Activated T-helper 1 cell treated with anti-CD3 and anti-CD28 coated beads, Interleukin-12 subunit alpha, Interleukin-12 subunit beta, Interleukin-2, Interleukin-4 antibody, amounts not matched to agents 30 ng/mL and 10 ng/mL and 1 ng/mL, durations not matched to agents 14 hours and 24 hours and 36 hours (primary cell): Measurements from ENCODE around the gene CLTC. TPM values are rescaled to one million over a fixed set of nuclear protein-coding genes. Genes with fewer than 3 reads are reported as not detected.
A peak's percentile ranks its signal among the peaks of the same experiment; 100 is the strongest.

Experiments
- DNase-seq: peaks from one replicate; pipeline ENCODE4 v3.0.0; 2021; ENCODE audit warnings: low spot score
- H3K27ac Mint-ChIP-seq: one replicate; pipeline ENCODE4 v1.8.0; 2021; ENCODE audit warnings: mild to moderate bottlenecking, mixed read lengths
- H3K27me3 Mint-ChIP-seq: one replicate; pipeline ENCODE4 v1.8.0; 2022; ENCODE audit warnings: mild to moderate bottlenecking, moderate library complexity, mixed read lengths; ENCODE audit not compliant: insufficient read depth
- H3K36me3 Mint-ChIP-seq: one replicate; pipeline ENCODE4 v1.8.0; 2021; ENCODE audit warnings: low read depth, mixed read lengths
- H3K4me1 Mint-ChIP-seq: one replicate; pipeline ENCODE4 v1.8.0; 2021; ENCODE audit warnings: low read depth, mixed read lengths
- H3K4me3 Mint-ChIP-seq: one replicate; pipeline ENCODE4 v1.8.0; 2021; ENCODE audit warnings: mild to moderate bottlenecking, moderate library complexity, mixed read lengths
- H3K9me3 Mint-ChIP-seq: one replicate; pipeline ENCODE4 v1.8.0; 2021; ENCODE audit warnings: mixed read lengths
- intact Hi-C: fragments of 100-400 bp; cut with micrococcal nuclease; formaldehyde crosslinking; loops from one replicate; pipeline ENCODE4 v1.15.1; 2024
- total RNA-seq: library from RNA; stranded (reverse); gene quantifications from 2 replicates; pipeline ENCODE4 v1.2.3, GENCODE V29; 2022

The CLTC gene
- total RNA-seq, 1 donor from 2014 or later, result 176 TPM

DNA sequence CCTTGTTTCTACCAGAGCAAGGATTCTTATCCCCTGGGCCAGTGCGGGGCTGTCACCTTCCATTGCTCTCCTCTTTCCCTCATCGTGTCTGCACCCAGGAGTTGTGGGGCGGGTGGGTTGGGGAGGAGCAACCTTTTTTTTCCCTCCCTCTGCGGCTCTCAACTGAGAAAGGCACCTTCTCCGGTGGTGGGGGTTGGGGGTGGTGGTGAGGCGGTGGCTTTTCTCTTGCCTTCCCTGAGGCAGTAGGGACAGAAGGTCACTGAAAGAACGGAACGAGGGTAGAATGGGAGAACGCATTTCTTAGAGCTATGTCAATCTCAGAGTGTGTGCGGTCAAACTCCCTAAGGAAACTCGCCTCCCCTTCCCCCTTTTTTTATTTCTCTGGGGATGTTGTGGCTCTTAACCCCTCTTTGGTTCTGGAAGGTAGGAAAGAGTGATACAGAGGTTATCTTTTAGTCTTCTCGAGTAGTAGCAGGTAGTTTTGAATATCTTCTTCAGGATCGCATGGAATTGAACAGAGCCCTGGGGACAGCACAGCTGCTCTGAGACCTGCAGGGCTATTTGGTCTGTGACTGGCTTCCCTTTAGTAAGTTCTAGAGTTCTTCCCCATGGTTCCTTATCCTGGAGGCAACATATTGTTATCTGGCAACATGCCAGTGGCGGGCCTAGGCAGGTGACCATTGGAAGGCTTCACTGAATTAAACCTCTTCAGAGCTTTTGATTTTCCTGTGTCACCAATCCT is 994 bp downstream of the CLTC start:
- DNase-seq, result peak; percentile 25
- H3K4me1 Mint-ChIP-seq, result peaks cover 63% of the 10 kb centered on the region
- peak overlapping the region; percentile 100 for H3K27ac Mint-ChIP-seq
- H3K36me3 Mint-ChIP-seq, result peaks cover 14% of the 10 kb centered on the region
- H3K27me3 Mint-ChIP-seq, result no peaks in the 10 kb centered on the region
- intact Hi-C loops, result loop anchor here (2.0 kb wide), 1 partner anchor 14 kb away; no protein-coding TSS in a partner anchor
- no peaks in the 10 kb centered on the region for H3K9me3 Mint-ChIP-seq
- peak overlapping the region; percentile 97 for H3K4me3 Mint-ChIP-seq

DNA sequence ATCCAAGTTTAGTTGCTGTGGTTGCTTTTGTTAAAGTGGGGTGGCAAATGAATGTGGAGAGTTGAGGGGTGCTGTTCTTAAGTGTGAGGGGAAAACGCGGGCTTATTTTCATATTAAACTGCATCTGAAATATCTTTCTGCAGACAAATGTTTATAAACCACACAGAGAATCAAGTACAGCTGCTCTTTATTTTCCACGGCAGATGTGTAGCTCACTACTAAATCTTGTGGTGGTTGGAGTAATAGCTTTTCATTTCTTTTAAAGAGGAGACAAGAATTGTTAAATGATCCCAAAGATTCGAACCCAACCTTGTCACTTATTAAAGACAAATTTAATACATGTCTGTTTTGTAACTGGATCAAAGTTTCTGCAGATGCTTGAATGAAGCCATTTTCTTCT is 2.1 kb downstream of the CLTC start:
- Mint-ChIP-seq H3K9me3 (no peaks in the 10 kb centered on the region), H3K27ac (peak overlapping the region; percentile 13), H3K4me1 (peaks cover 70% of the 10 kb centered on the region), H3K4me3 (peak overlapping the region; percentile 97), H3K27me3 (no peaks in the 10 kb centered on the region), H3K36me3 (peaks cover 14% of the 10 kb centered on the region)
- intact Hi-C loops, result loop anchor here (2.0 kb wide), 1 partner anchor 13 kb away; no protein-coding TSS in a partner anchor
- no peak for DNase-seq

DNA sequence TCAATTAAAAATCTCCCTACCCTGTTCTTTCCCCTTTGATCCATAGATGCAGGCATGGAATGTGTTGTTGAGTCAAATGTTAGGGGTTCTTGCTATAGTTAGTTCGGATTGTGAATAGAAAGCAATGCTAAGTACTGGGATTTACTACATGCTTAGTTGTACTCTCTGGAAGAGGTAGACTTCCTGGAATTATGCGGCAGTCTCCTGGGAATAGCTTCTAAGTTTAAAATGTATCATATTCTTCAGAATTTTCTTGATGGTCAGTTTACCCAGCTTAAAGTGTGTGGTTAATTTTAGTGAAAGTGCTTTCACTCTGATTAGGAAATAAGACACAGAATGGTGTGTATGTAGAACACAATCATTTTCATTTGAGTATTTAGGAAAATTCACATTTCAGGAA is 3.5 kb downstream of the CLTC start:
- peaks cover 18% of the 10 kb centered on the region for H3K36me3 Mint-ChIP-seq
- no peaks in the 10 kb centered on the region for H3K9me3 Mint-ChIP-seq
- DNase-seq, result no peak
- peak overlapping the region; percentile 46 for H3K4me3 Mint-ChIP-seq
- intact Hi-C loops, result no loop called here
- H3K27me3 Mint-ChIP-seq, result no peaks in the 10 kb centered on the region
- H3K4me1 Mint-ChIP-seq, result peaks cover 69% of the 10 kb centered on the region
- peak overlapping the region; percentile 10 for H3K27ac Mint-ChIP-seq

DNA sequence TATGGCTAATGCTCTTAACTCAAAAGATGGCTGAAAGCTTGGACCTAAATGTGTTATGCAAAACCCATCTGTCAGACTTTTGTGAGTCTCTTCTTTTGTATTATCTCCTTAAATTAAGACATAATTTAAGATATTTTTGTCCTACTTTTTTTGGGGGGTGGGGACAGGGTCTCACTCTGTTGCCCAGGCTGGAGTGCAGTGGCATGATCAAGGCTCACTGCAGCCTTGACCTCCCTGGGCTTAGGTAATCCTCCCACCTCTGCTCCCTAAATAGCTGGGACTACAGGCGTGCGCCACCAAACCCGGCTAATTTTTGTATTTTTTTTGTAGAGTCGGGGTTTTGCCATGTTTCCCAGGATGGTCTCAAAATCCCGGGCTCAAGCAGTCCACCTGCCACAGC is 7.1 kb downstream of the CLTC start:
- no peak for DNase-seq
- Mint-ChIP-seq H3K4me3 (no peak overlapping the region), H3K4me1 (peaks cover 66% of the 10 kb centered on the region), H3K27me3 (no peaks in the 10 kb centered on the region), H3K9me3 (no peaks in the 10 kb centered on the region), H3K36me3 (peaks cover 35% of the 10 kb centered on the region), H3K27ac (no peak overlapping the region)
- intact Hi-C loops, result loop anchor here (1.0 kb wide), 2 partner anchors 7 to 16 kb away; partner anchors contain the start of gene CLTC

DNA sequence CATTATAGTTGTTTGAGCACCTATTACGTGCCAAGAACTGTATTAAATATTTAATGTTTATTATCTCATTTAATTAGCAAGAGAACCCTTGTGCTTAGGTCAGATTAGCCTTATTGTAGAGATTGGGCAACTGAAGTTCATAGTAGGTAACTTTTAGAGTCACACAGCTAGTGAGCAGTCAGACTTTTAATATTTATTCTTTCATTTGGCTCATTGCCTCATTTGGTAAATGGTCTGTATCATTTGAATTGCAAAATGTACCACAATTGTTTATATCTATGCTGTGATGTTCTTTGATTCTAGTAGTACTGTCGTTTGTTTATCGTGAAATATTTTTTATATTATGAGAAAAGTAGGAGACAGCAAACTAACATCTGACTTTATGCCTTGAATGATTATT is 7.6 kb downstream of the CLTC start:
- Mint-ChIP-seq H3K4me3 (no peak overlapping the region), H3K27me3 (no peaks in the 10 kb centered on the region), H3K27ac (peak overlapping the region; percentile 75), H3K4me1 (peaks cover 62% of the 10 kb centered on the region), H3K36me3 (peaks cover 35% of the 10 kb centered on the region), H3K9me3 (no peaks in the 10 kb centered on the region)
- intact Hi-C loops, result loop anchor here (1.0 kb wide), 2 partner anchors 8 to 15 kb away; partner anchors contain the start of gene CLTC
- no peak for DNase-seq

DNA sequence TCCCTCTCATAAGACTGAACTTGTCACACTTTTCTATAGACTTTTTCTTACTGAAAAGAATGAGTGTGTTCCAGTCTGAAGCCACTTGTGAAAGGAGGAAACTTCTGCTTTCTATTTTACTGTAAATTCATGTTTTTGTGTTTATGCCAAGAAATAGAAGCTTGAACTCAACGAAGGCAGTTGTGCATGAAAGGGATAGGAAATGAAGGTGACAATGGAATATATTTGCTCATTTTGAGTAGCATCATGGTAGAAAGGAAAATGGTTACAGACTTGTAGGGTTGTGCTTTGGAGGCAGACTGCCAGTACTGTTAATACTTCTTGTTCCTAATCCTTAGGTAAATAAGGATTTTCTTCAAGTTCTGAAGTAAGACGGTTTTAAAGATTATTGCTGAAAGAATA is 8.1 kb downstream of the CLTC start:
- peak overlapping the region; percentile 75 for H3K27ac Mint-ChIP-seq
- peaks cover 37% of the 10 kb centered on the region for H3K36me3 Mint-ChIP-seq
- DNase-seq, result no peak
- intact Hi-C loops, result loop anchor here (1.0 kb wide), 2 partner anchors 8 to 15 kb away; partner anchors contain the start of gene CLTC
- H3K4me3 Mint-ChIP-seq, result no peak overlapping the region
- H3K4me1 Mint-ChIP-seq, result peaks cover 62% of the 10 kb centered on the region
- H3K27me3 Mint-ChIP-seq, result no peaks in the 10 kb centered on the region
- no peaks in the 10 kb centered on the region for H3K9me3 Mint-ChIP-seq

DNA sequence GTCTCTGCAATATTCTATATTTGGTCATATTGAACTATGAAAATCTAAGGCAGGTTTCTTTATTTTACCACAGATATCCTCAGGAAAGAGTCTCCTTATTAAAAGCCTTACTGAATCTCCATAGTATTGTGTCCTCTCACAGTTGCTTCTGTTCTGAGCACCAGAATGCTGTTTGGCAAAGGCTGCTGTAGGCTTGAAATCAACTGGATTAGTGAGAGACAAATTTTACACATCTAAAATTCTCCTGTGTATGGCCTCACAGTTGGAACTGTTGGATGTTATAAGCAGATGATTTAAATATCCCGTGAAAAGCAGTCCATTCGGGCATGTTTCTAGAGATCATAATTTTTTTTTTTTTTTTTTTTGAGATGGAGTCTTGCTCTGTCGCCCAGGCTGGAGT is 9.5 kb downstream of the CLTC start:
- H3K4me1 Mint-ChIP-seq, result peaks cover 60% of the 10 kb centered on the region
- intact Hi-C loops, result no loop called here
- H3K36me3 Mint-ChIP-seq, result peaks cover 29% of the 10 kb centered on the region

DNA sequence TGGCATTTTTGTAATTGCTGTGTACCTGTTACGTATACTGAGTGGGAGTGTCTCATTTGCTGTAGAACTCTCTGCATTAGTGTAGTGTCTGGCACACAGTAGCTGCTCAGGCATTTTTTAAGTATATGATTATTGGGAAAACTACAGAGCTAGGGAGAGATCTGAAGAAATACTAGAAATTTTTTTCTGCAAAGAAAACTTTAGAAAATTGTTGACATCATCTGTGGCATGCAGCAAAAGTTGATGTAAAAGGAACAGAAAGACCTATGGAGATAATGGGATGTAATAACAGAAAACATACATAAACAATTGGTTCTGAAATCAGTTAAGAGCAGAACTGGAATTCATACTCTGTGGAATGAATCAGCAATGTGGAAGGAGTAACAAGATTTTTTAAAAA is 11.6 kb downstream of the CLTC start:
- no peak overlapping the region for H3K4me3 Mint-ChIP-seq
- H3K4me1 Mint-ChIP-seq, result peaks cover 60% of the 10 kb centered on the region
- H3K9me3 Mint-ChIP-seq, result no peaks in the 10 kb centered on the region
- intact Hi-C loops, result no loop called here
- peaks cover 27% of the 10 kb centered on the region for H3K36me3 Mint-ChIP-seq
- DNase-seq, result no peak
- H3K27me3 Mint-ChIP-seq, result no peaks in the 10 kb centered on the region
- H3K27ac Mint-ChIP-seq, result no peak overlapping the region

More for the DNA sequence above, 9.5 kb downstream of the CLTC start:
- no peaks in the 10 kb centered on the region for H3K9me3 Mint-ChIP-seq
- H3K4me3 Mint-ChIP-seq, result no peak overlapping the region
- H3K27me3 Mint-ChIP-seq, result no peaks in the 10 kb centered on the region
- no peak for DNase-seq
- H3K27ac Mint-ChIP-seq, result no peak overlapping the region

DNA sequence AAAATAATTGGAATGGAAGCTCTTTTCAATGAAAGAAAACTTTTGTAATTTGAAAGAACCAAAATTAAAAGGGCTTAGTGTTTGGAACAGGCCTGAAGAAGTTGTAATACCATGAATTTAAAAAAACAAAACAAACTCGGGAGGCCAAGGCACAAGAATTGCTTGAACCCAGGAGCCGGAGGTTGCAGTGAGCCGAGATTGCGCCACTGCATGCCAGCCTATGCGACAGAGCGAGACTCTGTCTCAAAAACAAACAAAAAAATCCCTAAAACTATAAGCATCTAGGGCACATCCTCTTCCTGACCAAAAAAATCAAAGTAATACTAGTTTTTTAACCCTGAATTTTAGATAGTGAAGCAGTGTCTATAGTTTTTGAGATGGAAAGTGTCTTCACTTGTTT is 12.7 kb downstream of the CLTC start:
- peaks cover 28% of the 10 kb centered on the region for H3K36me3 Mint-ChIP-seq
- H3K4me3 Mint-ChIP-seq, result no peak overlapping the region
- no peaks in the 10 kb centered on the region for H3K27me3 Mint-ChIP-seq
- intact Hi-C loops, result no loop called here
- peaks cover 52% of the 10 kb centered on the region for H3K4me1 Mint-ChIP-seq
- peak overlapping the region; percentile 40 for H3K27ac Mint-ChIP-seq
- H3K9me3 Mint-ChIP-seq, result no peaks in the 10 kb centered on the region
- DNase-seq, result no peak

DNA sequence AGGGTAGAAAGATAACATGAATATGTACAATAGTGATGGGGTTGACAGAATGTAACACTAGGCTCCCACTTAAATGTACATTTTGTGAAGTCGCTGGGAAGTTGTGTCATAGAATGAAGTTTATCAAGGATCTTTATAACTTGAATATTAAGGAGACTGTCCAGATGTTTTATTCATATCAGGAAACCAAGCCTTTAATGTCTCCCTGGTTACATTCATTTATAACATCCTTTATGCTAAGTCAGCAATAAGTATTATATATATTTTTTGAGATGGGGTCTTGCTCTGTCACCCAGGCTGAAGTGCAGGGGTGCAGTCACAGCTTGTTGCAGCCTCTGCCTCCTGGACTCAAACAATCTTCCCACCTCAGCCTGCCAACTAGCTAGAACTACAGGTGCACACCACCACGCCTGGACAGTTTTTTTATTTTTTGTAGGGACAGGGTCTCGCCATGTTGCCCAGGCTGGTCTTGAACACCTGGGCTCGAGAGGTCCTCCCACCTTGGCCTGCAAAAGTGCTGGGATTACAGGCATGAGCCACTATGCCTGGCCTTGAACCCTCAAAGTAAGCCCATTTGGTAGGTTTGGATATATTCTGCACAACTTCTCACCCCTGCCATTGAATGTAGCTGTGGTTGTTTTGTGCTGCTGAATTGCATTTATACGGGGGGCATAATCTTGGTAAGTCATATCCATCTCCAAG is 14.1 kb downstream of the CLTC start:
- no peak overlapping the region for H3K27ac Mint-ChIP-seq
- peaks cover 22% of the 10 kb centered on the region for H3K36me3 Mint-ChIP-seq
- H3K27me3 Mint-ChIP-seq, result no peaks in the 10 kb centered on the region
- no peaks in the 10 kb centered on the region for H3K9me3 Mint-ChIP-seq
- H3K4me1 Mint-ChIP-seq, result peaks cover 47% of the 10 kb centered on the region
- intact Hi-C loops, result loop anchor here (2.0 kb wide), 1 partner anchor 13 kb away; no protein-coding TSS in a partner anchor
- H3K4me3 Mint-ChIP-seq, result no peak overlapping the region
- no peak for DNase-seq

DNA sequence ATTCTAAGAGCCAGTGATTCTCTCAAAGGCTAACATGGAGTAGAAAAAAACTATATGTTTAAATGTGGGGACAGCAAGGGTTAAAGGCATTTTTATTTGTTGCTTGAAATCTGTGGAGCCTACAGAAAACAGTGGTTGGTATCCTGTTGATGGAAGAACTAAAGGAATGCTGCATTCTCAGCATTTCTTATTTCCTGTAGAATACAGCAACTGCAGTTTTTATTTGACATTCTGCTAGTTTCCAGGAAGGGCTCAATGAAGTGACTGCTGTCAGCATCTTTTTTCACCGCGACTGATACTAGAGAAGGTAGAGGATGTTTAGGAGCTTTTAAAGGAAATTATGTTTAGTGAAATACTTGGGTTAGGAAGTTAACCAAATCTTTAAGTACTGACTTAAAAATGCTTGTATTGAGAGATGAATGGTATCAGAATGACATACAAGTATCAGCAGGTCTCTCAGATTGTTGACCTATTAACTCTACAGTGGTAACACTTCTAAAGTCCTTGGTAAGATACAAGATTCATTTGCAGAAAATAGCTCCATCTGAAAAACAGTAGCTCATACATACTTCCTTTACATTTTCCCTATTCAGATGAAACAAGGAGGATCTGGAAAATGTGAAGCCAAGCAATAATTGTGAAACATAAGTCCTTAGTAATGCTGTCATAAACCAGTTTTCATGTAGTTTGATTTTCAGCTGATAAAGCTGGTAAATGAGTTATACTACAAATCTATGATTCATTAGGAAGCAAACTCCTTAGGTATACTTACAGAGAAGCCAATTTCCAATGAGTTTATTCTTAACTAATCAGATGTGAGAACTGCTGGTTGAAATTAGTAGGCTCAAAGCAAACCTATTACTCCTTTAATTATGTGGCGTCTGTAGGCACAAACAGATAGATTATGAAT is 15.2 kb downstream of the CLTC start:
- Mint-ChIP-seq H3K9me3 (no peaks in the 10 kb centered on the region), H3K36me3 (peaks cover 13% of the 10 kb centered on the region), H3K27me3 (no peaks in the 10 kb centered on the region), H3K4me3 (peak overlapping the region; percentile 45), H3K4me1 (peaks cover 52% of the 10 kb centered on the region), H3K27ac (peak overlapping the region; percentile 53)
- no peak for DNase-seq
- intact Hi-C loops, result loop anchor here (2.0 kb wide), 1 partner anchor 14 kb away; no protein-coding TSS in a partner anchor

DNA sequence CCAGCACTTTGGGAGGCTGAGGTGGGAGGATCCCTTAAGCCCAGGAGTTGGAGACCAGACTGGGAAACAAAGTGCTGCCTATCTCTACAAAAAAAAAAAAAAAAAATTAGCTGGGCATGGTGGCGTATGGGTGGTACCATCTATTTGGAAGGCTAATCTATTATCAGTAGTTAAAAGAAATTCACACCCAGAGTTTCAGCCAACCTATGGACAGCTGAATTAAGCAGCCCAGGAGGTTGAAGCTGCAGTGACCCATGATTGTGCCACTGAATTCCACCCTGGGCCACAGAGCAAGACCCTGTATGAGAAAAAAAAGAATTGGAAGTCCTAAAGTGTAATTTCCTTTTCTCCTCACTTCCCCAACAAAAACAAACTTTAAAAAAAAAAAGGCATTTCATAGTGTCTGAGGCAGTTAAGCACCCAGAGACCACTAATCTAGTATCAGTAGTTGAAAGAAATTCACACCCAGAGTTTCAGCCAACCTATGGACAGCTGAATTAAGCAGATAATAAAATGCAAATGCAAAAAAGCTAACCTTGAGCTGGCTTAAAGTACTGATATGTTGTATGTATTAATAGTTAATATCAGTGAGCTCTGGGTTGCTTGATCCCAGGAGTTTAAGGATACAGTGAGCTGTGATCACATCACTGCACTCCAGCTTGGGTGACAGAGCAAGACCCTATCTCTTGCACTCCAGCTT is 18.1 kb downstream of the CLTC start:
- H3K27ac Mint-ChIP-seq, result no peak overlapping the region
- DNase-seq, result no peak

More for the DNA sequence above, 18.1 kb downstream of the CLTC start:
- peaks cover 5% of the 10 kb centered on the region for H3K36me3 Mint-ChIP-seq
- H3K27me3 Mint-ChIP-seq, result no peaks in the 10 kb centered on the region
- intact Hi-C loops, result no loop called here
- H3K4me1 Mint-ChIP-seq, result peaks cover 58% of the 10 kb centered on the region
- no peaks in the 10 kb centered on the region for H3K9me3 Mint-ChIP-seq
- H3K4me3 Mint-ChIP-seq, result no peak overlapping the region
